Omental fat pad (tissue), 4 donors: ENCODE data around the gene BSDC1. TPM values are rescaled to one million over a fixed set of nuclear protein-coding genes. Genes with fewer than 3 reads are reported as not detected.

Experiments
- ATAC-seq: fragments of 150-250 bp; one replicate; pipeline ENCODE4 v1.9.1; 2016; ENCODE audit warnings: mild to moderate bottlenecking, moderate library complexity; ENCODE audit not compliant: low FRiP score
- DNase-seq: peaks from one replicate; pipeline ENCODE4 v3.0.0-alpha.2; 2019; ENCODE audit warnings: low spot score
- total RNA-seq, 4 donors: library from RNA; depleted of rRNA; stranded (reverse); fragments of >200 nt; gene quantifications; one replicate each; pipeline ENCODE4 v1.1.0, GENCODE V29; 2016
- TF ChIP-seq, protein P1 (sequence below), 3 donors: fragments of 450-650 bp; IDR thresholded peaks; one replicate each; pipeline ENCODE4 v1.5.1; 2016 to 2017; ENCODE audit warnings: antibody characterized with exemption in 3 of 3, mild to moderate bottlenecking in 3 of 3, moderate library complexity in 2 of 3

Gene BSDC1
- total RNA-seq, 4 donors from 2014 or later, result 51.9 to 73.1 (median 69.5) TPM

- no peak for DNase-seq
- TF ChIP-seq, protein P1, sequence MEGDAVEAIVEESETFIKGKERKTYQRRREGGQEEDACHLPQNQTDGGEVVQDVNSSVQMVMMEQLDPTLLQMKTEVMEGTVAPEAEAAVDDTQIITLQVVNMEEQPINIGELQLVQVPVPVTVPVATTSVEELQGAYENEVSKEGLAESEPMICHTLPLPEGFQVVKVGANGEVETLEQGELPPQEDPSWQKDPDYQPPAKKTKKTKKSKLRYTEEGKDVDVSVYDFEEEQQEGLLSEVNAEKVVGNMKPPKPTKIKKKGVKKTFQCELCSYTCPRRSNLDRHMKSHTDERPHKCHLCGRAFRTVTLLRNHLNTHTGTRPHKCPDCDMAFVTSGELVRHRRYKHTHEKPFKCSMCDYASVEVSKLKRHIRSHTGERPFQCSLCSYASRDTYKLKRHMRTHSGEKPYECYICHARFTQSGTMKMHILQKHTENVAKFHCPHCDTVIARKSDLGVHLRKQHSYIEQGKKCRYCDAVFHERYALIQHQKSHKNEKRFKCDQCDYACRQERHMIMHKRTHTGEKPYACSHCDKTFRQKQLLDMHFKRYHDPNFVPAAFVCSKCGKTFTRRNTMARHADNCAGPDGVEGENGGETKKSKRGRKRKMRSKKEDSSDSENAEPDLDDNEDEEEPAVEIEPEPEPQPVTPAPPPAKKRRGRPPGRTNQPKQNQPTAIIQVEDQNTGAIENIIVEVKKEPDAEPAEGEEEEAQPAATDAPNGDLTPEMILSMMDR (IDR thresholded peaks at IDR 0.05), result no peak
- no peak for ATAC-seq
Measured at GRCh38 chr1:32377541-32378220, 16.6 kb downstream of the BSDC1 start.

DNA sequence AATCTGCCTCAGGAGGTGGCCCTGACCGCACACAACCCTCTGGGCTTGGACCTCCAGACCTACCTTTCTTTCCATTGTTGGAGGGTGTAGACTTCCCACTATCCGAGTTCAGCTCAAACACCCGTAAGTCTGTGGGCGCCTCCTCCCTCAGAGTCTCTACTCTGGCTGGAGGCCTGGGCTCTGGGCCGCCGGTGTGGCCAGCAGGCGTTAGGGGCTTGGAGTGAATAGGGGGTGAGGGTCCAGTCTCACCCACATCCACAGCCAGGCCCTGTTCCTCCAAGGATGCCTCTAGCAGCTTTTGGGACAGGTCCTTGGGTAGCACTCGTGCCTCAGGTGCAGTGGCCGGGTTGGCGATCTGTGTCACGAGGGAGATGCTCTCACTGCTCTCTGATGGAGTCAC, 18.0 kb downstream of the BSDC1 start:
- DNase-seq (no peak), ATAC-seq (no peak)
- TF ChIP-seq, protein P1 (IDR thresholded peaks at IDR 0.05), result no peak

GRCh38 chr1:32373996-32374592, 20.1 kb downstream of the BSDC1 start:
- no peak for ATAC-seq
- DNase-seq, result no peak
- TF ChIP-seq, protein P1 (IDR thresholded peaks at IDR 0.05), result no peak

DNA sequence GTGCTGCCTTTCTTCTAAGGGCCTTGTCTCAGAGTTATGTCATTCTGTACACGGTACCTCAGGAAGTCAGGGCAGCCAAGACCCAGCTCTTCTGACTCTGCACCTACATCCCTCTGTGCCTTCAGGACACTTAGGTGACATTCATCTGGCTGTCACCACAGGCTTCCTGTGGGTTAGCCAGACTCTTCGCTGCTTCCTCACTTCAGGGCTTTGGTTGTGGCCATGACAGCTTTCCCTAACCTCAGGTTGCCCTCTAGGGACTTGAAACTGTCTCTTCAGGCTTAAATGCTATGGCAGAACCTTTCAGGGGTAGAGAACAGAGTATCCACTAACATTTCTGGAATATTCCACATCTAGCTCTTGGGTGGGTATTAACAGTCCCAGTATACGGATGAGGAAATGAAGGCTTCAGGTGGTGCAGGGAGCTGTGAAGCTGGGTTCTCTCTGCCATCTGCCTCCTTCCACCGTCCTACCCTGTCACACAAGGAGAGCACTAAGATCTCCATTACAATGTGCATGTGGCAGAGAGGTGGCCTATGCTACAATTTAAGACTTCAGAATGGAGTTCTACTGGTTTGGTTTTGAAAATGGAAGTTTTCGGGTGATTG, 22.0 kb downstream of the BSDC1 start:
- TF ChIP-seq, protein P1 (IDR thresholded peaks at IDR 0.05), result no peak
- ATAC-seq, result no peak
- DNase-seq, result no peak

DNA sequence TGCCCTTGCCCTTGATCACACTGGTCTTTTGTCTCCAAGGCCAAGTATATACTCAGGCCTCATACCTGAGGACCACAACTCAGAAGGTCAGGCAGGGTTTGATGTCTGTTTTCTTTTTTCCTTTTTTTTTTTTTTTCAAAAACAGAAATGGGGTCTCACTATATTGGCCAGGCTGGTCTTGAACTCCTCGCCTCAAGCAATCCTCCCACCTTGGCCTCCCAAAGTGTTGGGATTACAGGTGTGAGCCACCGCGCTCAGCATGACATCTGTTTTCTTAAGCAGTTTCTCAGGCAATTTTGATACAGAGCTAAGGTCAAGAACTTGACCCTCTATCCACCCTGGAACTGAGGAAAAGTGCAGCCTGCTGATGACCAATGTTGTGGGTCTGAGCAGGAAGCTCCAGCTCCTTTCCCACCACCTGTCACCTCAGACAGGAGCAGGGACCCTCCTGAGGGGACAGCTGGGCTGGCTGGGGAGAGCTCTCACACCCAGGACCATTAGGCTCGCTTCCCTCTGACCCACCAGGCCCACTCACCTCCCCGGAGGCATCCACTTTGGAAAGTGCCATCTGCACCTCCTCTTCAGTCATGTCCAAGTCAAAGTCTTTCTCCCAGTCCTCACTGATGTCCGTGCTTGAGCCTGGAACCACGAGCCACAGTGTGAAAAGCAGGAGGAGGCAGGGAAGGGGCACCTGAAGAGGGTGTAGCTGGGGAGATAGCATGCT, 26.2 kb downstream of the BSDC1 start:
- no peak for DNase-seq
- ATAC-seq, result no peak
- TF ChIP-seq, protein P1 (IDR thresholded peaks at IDR 0.05), result no peak

GRCh38 chr1:32365445-32365844, 28.8 kb downstream of the BSDC1 start:
- DNase-seq (no peak), ATAC-seq (no peak)
- TF ChIP-seq, protein P1 (IDR thresholded peaks at IDR 0.05), result no peak
